ENCODE measurements around the gene ZSCAN10. TPM values are rescaled to one million over a fixed set of nuclear protein-coding genes. Genes with fewer than 3 reads are reported as not detected.
A peak's percentile ranks its signal among the peaks of the same experiment; 100 is the strongest.

ZSCAN10 gene
- total RNA-seq, 3 donors from 2014 or later (not counting 1 experiment from before 2014, with no cell fraction given): 0.65 to 0.96 (median 0.77) TPM

DNA sequence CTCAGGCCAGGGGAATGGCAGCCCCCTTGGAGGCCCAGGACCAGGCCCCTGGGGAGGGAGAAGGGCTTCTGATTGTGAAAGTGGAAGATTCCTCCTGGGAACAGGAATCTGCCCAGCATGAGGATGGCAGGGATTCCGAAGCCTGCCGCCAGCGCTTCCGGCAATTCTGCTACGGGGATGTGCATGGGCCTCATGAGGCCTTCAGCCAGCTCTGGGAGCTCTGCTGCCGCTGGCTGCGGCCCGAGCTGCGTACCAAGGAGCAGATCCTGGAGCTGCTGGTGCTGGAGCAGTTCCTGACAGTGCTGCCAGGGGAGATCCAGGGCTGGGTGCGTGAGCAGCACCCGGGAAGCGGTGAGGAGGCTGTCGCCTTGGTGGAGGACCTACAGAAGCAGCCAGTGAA is 38.2 kb upstream of the ZSCAN10 start:
- Histone ChIP-seq H3K4me1 (ENCODE audit: control insufficient read depth, insufficient read depth, low read length) (peaks cover 16% of the 10 kb centered on the region), H3K27ac (ENCODE audit: low read length) (no peak overlapping the region), H3K36me3 (ENCODE audit: control insufficient read depth, insufficient read depth, low read length) (peaks cover 26% of the 10 kb centered on the region), H3K9me3 (ENCODE audit: control insufficient read depth, insufficient read depth, low read length) (no peaks in the 10 kb centered on the region), H3K4me3 (ENCODE audit: low read length) (no peak overlapping the region), H3K27me3 (ENCODE audit: control insufficient read depth, insufficient read depth, low read length) (no peaks in the 10 kb centered on the region)
- WGBS (ENCODE audit: insufficient coverage): 97% methylated on average over 13 of the region's 13 CpGs
- Mint-ChIP-seq H3K9me3 (no peaks in the 10 kb centered on the region), H3K36me3 (peaks cover 3% of the 10 kb centered on the region), H3K4me1 (peaks cover 18 to 35% of the 10 kb centered on the region in 2 donors), H3K27ac (no peak overlapping the region), H3K27me3 (ENCODE audit: low read depth in 2 of 2) (no peaks in the 10 kb centered on the region), H3K4me3 (no peak overlapping the region)
- TF ChIP-seq, protein P1, sequence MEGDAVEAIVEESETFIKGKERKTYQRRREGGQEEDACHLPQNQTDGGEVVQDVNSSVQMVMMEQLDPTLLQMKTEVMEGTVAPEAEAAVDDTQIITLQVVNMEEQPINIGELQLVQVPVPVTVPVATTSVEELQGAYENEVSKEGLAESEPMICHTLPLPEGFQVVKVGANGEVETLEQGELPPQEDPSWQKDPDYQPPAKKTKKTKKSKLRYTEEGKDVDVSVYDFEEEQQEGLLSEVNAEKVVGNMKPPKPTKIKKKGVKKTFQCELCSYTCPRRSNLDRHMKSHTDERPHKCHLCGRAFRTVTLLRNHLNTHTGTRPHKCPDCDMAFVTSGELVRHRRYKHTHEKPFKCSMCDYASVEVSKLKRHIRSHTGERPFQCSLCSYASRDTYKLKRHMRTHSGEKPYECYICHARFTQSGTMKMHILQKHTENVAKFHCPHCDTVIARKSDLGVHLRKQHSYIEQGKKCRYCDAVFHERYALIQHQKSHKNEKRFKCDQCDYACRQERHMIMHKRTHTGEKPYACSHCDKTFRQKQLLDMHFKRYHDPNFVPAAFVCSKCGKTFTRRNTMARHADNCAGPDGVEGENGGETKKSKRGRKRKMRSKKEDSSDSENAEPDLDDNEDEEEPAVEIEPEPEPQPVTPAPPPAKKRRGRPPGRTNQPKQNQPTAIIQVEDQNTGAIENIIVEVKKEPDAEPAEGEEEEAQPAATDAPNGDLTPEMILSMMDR (IDR thresholded peaks at IDR 0.05): no peak
- DNase-seq (no peak), ATAC-seq (no peak)
- intact Hi-C loops (cut with micrococcal nuclease): no loop called here

DNA sequence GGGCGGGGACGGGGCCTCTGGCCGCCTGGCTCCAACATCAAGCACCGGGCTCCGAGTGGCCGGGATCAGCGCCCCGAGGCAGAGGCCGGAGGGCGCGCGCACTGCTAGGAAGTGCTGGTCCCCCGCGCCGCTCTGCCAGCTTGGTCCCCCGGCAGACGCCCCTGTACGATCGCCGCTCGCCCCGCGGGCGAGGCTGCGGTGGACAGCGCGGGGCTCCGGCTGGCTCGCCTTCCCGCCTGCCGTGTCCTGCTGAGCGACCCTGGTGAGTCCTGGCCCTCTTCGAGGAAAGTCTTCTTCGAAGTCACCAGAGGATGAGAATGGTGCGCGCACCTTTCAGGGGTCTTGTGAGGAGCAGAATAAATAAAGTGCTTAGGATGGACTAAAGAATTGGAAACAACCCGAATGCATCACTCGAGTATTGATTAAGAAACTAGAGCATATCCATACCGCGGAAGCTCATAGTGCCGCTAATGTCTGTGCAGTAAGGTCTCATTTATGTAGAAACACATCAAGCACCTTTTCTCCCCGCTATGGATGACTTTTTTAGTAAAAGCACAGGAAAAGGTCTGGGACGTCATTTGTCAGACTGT is 36.1 kb upstream of the ZSCAN10 start:
- DNase-seq: no peak
- H3K27ac Mint-ChIP-seq: peak overlapping the region; percentile 96
- H3K27me3 Mint-ChIP-seq (ENCODE audit: low read depth in 2 of 2): no peaks in the 10 kb centered on the region
- WGBS (ENCODE audit: insufficient coverage): under 1% methylated on average over 41 of the region's 43 CpGs
- no peaks in the 10 kb centered on the region for H3K9me3 Mint-ChIP-seq
- Histone ChIP-seq H3K9me3 (ENCODE audit: control insufficient read depth, insufficient read depth, low read length) (no peaks in the 10 kb centered on the region), H3K27me3 (ENCODE audit: control insufficient read depth, insufficient read depth, low read length) (no peaks in the 10 kb centered on the region), H3K36me3 (ENCODE audit: control insufficient read depth, insufficient read depth, low read length) (peaks cover 13% of the 10 kb centered on the region), H3K27ac (ENCODE audit: low read length) (peak overlapping the region; percentile 62), H3K4me1 (ENCODE audit: control insufficient read depth, insufficient read depth, low read length) (peaks cover 16% of the 10 kb centered on the region), H3K4me3 (ENCODE audit: low read length) (peak overlapping the region; percentile 70)
- H3K4me1 Mint-ChIP-seq: peaks cover 18 to 32% of the 10 kb centered on the region in 2 donors
- H3K36me3 Mint-ChIP-seq: no peaks in the 10 kb centered on the region
- intact Hi-C loops (cut with micrococcal nuclease): loop anchor here (2.0 kb wide), 1 partner anchor 16 kb away; no protein-coding TSS in a partner anchor
- ATAC-seq: no peak
- H3K4me3 Mint-ChIP-seq: peak overlapping the region; percentile 95
- TF ChIP-seq, protein P1 (IDR thresholded peaks at IDR 0.05): no peak

DNA sequence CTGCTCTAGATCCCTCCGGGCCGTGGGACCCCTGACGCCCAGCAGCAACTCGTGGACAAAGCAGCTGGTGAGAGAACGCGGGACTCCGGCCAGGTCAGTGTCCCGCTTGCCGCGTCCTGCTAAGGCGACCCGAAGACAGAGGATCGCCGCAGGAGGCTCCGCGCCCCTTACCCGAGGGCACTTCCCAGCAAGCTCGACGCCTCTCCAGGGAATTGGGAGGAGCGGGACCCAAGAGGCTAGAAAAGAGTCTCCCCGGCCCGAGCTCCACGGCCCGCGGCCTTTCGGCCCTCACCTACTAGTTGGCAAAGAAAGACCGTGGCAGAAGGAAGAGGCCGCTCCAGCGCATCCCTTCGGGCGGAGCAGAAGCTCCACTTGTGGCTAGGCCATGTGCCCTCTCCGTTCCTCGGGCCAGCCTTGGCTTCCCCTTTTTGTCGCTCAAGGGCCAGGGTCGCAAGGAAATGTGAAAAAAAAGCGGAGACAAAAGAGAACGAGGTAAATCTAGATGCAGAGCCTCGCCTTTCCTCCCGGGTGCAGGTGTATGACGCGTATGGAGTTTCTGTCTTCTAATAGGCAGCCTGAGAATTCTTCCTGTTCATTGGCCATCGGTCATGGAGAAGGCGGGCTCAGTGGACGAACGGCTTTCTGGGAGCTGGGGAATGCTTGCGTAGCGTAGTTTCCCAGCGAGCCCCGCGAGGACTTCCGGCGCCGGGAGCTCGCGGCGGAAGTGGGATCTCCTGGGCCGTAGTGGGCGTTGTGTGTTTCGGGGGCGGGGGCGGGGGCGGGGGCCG is 35.4 kb upstream of the ZSCAN10 start, which contains the start of gene ZNF213:
TSS of gene ZNF213 (plus strand) at position 692 of the 788 bp plus-strand sequence. CDS start 2,252 bp downstream, outside the sequence.
- peaks cover 22 to 36% of the 10 kb centered on the region in 2 donors for H3K4me1 Mint-ChIP-seq
- intact Hi-C loops (cut with micrococcal nuclease): loop anchor here (1.0 to 2.0 kb wide), 2 partner anchors 10 to 16 kb away; no protein-coding TSS in a partner anchor
- Histone ChIP-seq H3K36me3 (ENCODE audit: control insufficient read depth, insufficient read depth, low read length) (peaks cover 13% of the 10 kb centered on the region), H3K4me3 (ENCODE audit: low read length) (peak within 1 kb of the TSS; percentile 94), H3K27me3 (ENCODE audit: control insufficient read depth, insufficient read depth, low read length) (no peaks in the 10 kb centered on the region), H3K9me3 (ENCODE audit: control insufficient read depth, insufficient read depth, low read length) (no peaks in the 10 kb centered on the region), H3K4me1 (ENCODE audit: control insufficient read depth, insufficient read depth, low read length) (peaks cover 21% of the 10 kb centered on the region), H3K27ac (ENCODE audit: low read length) (peak within 1 kb of the TSS; percentile 95)
- H3K4me3 Mint-ChIP-seq: peak within 1 kb of the TSS; percentile 95
- H3K36me3 Mint-ChIP-seq: no peaks in the 10 kb centered on the region
- H3K9me3 Mint-ChIP-seq: no peaks in the 10 kb centered on the region
- ATAC-seq (peak; percentile 96 to 98 (median 96)), DNase-seq (peak; percentile 87 to 98)
- TF ChIP-seq, protein P1 (IDR thresholded peaks at IDR 0.05): no peak
- peak within 1 kb of the TSS; percentile 96 for H3K27ac Mint-ChIP-seq
- under 1% methylated on average over 63 of the region's 63 CpGs for WGBS (ENCODE audit: insufficient coverage)
- H3K27me3 Mint-ChIP-seq (ENCODE audit: low read depth in 2 of 2): no peaks in the 10 kb centered on the region

Measured in natural killer cell (primary cell).